HCT116 (cell line): ENCODE data around the gene MAML2. TPM values are rescaled to one million over a fixed set of nuclear protein-coding genes. Genes with fewer than 3 reads are reported as not detected.

Experiments used
- ATAC-seq: fragments of 200-7000 bp; cut with Tn5 transposase; 2 replicates; pipeline ENCODE4 v1.9.1; 2020; ENCODE audit warnings: mild to moderate bottlenecking, moderate library complexity
- BruUV-seq: library from RNA; stranded (reverse); fragments of 400-500 nt; replicated peaks from 2 replicates; lab custom pipeline; 2021; lab: Mats Ljungman, UMichigan
- CTCF ChIA-PET: fragments of 300-600 bp; sonication (Branson Sonifier 250); formaldehyde crosslinking; loops from one replicate; lab custom pipeline; 2021; ENCODE audit warnings: antibody characterized with exemption; lab: Charles Lee
- POLR2A ChIA-PET: fragments of 300-600, 350-600 bp; sonication (Branson Sonifier 250); formaldehyde crosslinking; loops from one replicate; lab custom pipeline; 2021; ENCODE audit warnings: antibody characterized with exemption; lab: Charles Lee
- RAD21 ChIA-PET, 2 experiments: fragments of 300-600 bp; sonication (Branson Sonifier 250); formaldehyde crosslinking; loops; one replicate each; lab custom pipeline; 2023; ENCODE audit warnings: low total read pairs in 2 of 2; ENCODE audit not compliant: uncharacterized antibody in 2 of 2, unreplicated experiment in 2 of 2, low non-redundant PET in 1 of 2; lab: Charles Lee
- DNase-seq: peaks from one replicate; pipeline ENCODE4 v3.0.0-alpha.2; 2010; ENCODE audit warnings: low read depth, low spot score
- H2AFZ ChIP-seq: fragments of 200-600 bp; shearing (Covaris generic), sonication (generic); 2 replicates; pipeline ENCODE4 v1.6.1; 2017; ENCODE audit warnings: low read depth, mixed run types, mixed read lengths, antibody characterized with exemption, low read length; ENCODE audit not compliant: poor library complexity, severe bottlenecking
- H3K27ac ChIP-seq: 2 replicates; pipeline ENCODE4 v1.5.1; 2012; ENCODE audit warnings: low read depth, low read length
- H3K27me3 ChIP-seq: fragments of 200-600 bp; sonication (generic); 2 replicates; pipeline ENCODE4 v1.6.1; 2016; ENCODE audit warnings: mixed run types, low read length, mixed read lengths; ENCODE audit not compliant: insufficient read depth
- H3K36me3 ChIP-seq, 2 experiments: fragments of 200-500 bp in 1 of 2; fragments of 200-600 bp in 1 of 2; sonication (Bioruptor generic) in 1 of 2; sonication (generic) in 1 of 2; 2 replicates each; pipeline versions ENCODE4 v1.5.1 to v1.6.1; 2014 to 2016; ENCODE audit warnings: low read length in 2 of 2, inconsistent platforms in 1 of 2, mixed read lengths in 1 of 2, mixed run types in 1 of 2; ENCODE audit not compliant: insufficient read depth in 2 of 2, control insufficient read depth in 1 of 2
- H3K4me1 ChIP-seq, 2 experiments: fragments of 200-600 bp in 1 of 2; sonication (generic) in 1 of 2; 2 replicates each; pipeline versions ENCODE4 v1.5.1 to v1.6.1; 2012 to 2017; ENCODE audit warnings: low read length in 2 of 2, inconsistent platforms in 1 of 2, mild to moderate bottlenecking in 1 of 2, mixed read lengths in 1 of 2, mixed run types in 1 of 2, moderate library complexity in 1 of 2; ENCODE audit not compliant: insufficient read depth in 2 of 2, control insufficient read depth in 1 of 2
- H3K4me2 ChIP-seq: fragments of 200-600 bp; sonication (generic); 2 replicates; pipeline ENCODE4 v1.6.1; 2017; ENCODE audit warnings: mixed run types, low read length, mixed read lengths
- H3K4me3 ChIP-seq, 2 experiments: fragments of 200-600 bp in 1 of 2; sonication (generic) in 1 of 2; replicated peaks in 1 of 2; 2 replicates each; pipeline ENCODE4 v1.5.1; 2011 to 2016; ENCODE audit warnings: low read length in 2 of 2, control low read depth in 1 of 2, low read depth in 1 of 2, mild to moderate bottlenecking in 1 of 2, mixed read lengths in 1 of 2, mixed run types in 1 of 2
- H3K79me2 ChIP-seq: fragments of 200-600 bp; sonication (generic); 2 replicates; pipeline ENCODE4 v1.6.1; 2017; ENCODE audit warnings: mild to moderate bottlenecking, mixed run types, low read length, moderate library complexity, mixed read lengths; ENCODE audit not compliant: insufficient read depth
- H3K9ac ChIP-seq: fragments of 200-600 bp; sonication (generic); 2 replicates; pipeline ENCODE4 v1.6.1; 2016; ENCODE audit warnings: low read length, mixed read lengths
- H3K9me2 ChIP-seq: fragments of 200-600 bp; sonication (generic), shearing (Covaris generic); 2 replicates; pipeline ENCODE4 v1.6.1; 2017; ENCODE audit warnings: mixed run types, mild to moderate bottlenecking, moderate library complexity; ENCODE audit not compliant: insufficient read depth
- H3K9me3 ChIP-seq, 2 experiments: fragments of 200-500 bp in 1 of 2; fragments of 200-600 bp in 1 of 2; sonication (Bioruptor generic) in 1 of 2; sonication (generic) in 1 of 2; 2 replicates each; pipeline ENCODE4 v1.6.1; 2014 to 2017; ENCODE audit warnings: low read length in 2 of 2, mixed read lengths in 2 of 2, inconsistent platforms in 1 of 2, low read depth in 1 of 2, mild to moderate bottlenecking in 1 of 2, mixed run types in 1 of 2, moderate library complexity in 1 of 2; ENCODE audit not compliant: control insufficient read depth in 1 of 2, insufficient read depth in 1 of 2
- H4K20me1 ChIP-seq: fragments of 200-600 bp; sonication (generic), shearing (Covaris generic); 2 replicates; pipeline ENCODE4 v1.6.1; 2017; ENCODE audit warnings: mixed run types, mild to moderate bottlenecking, moderate library complexity; ENCODE audit not compliant: insufficient read depth
- ATF3 ChIP-seq: IDR thresholded peaks from 2 replicates; pipeline ENCODE4 v1.6.1; 2012
- CEBPB ChIP-seq: IDR thresholded peaks from 2 replicates; pipeline ENCODE4 v1.6.1; 2012; ENCODE audit warnings: low read depth
- EGR1 ChIP-seq: IDR thresholded peaks from 2 replicates; pipeline ENCODE4 v1.6.1; 2012; ENCODE audit warnings: low read depth
- ELF1 ChIP-seq: IDR thresholded peaks from 2 replicates; pipeline ENCODE4 v1.6.1; 2012; ENCODE audit warnings: low read depth, borderline replicate concordance
- EZH2phosphoT487 ChIP-seq: fragments of 200-600 bp; IDR thresholded peaks from 2 replicates; pipeline ENCODE4 v1.6.1; 2018; ENCODE audit warnings: antibody characterized with exemption, borderline replicate concordance
- FOSL1 ChIP-seq: IDR thresholded peaks from 2 replicates; pipeline ENCODE4 v1.6.1; 2012; ENCODE audit warnings: low read depth
- POLR2A ChIP-seq: IDR thresholded peaks from 2 replicates; pipeline ENCODE4 v1.7.0; 2011; ENCODE audit warnings: borderline replicate concordance; ENCODE audit not compliant: insufficient read depth, insufficient read length; ENCODE audit errors: extremely low read depth
- RAD21 ChIP-seq: IDR thresholded peaks from 2 replicates; pipeline ENCODE4 v1.6.1; 2012; ENCODE audit warnings: low read depth, mild to moderate bottlenecking
- SIN3A ChIP-seq: IDR thresholded peaks from 2 replicates; pipeline ENCODE4 v1.6.1; 2012; ENCODE audit warnings: low read depth
- TCF7L2 ChIP-seq: IDR thresholded peaks from 2 replicates; pipeline ENCODE4 v1.7.0; 2011; ENCODE audit warnings: borderline replicate concordance, inconsistent platforms; ENCODE audit not compliant: insufficient read depth, insufficient read length; ENCODE audit errors: extremely low read depth
- YY1 ChIP-seq: IDR thresholded peaks from 2 replicates; pipeline ENCODE4 v1.6.1; 2011; ENCODE audit warnings: low read length, low read depth, moderate library complexity, mild to moderate bottlenecking; ENCODE audit not compliant: insufficient replicate concordance; ENCODE audit errors: extremely low read depth
- ZFX ChIP-seq: fragments of 450-650 bp; IDR thresholded peaks from 2 replicates; pipeline ENCODE4 v1.6.1; 2017
- intact Hi-C: fragments of 100-400 bp; cut with micrococcal nuclease; formaldehyde crosslinking; loops from 2 replicates; pipeline ENCODE4 v1.10.0; 2022
- total RNA-seq: library from RNA; stranded (reverse); gene quantifications from one replicate; pipeline ENCODE4 v1.2.1, GENCODE V29; 2021; ENCODE audit not compliant: unreplicated experiment

The MAML2 gene
- total RNA-seq, 1 experiment from 2014 or later = 2.6 TPM

GRCh38 chr11:96284917-96285316, 58.1 kb downstream of the MAML2 start:
- Histone ChIP-seq H3K4me2 (no peak overlapping the region), H2AFZ (no peak overlapping the region), H3K4me3 (no peak overlapping the region), H3K27me3 (no peaks in the 10 kb centered on the region), H3K9ac (no peak overlapping the region), H4K20me1 (no peaks in the 10 kb centered on the region), H3K36me3 (no peaks in the 10 kb centered on the region), H3K27ac (no peak overlapping the region), H3K79me2 (no peaks in the 10 kb centered on the region), H3K4me1 (peaks cover 0 to 7% of the 10 kb centered on the region in 2 experiments; a peak in 2 of 4 replicates), H3K9me2 (no peaks in the 10 kb centered on the region), H3K9me3 (no peaks in the 10 kb centered on the region)
- ATAC-seq (no peak), DNase-seq (no peak)
- ChIA-PET CTCF (no interaction called here), RAD21 (no interaction called here), POLR2A (no interaction called here)
- TF ChIP-seq ZFX (no peak), EGR1 (no peak), ELF1 (no peak), YY1 (no peak), POLR2A (no peak), RAD21 (no peak), SIN3A (no peak), EZH2phosphoT487 (no peak), FOSL1 (no peak), ATF3 (no peak), TCF7L2 (no peak), CEBPB (no peak)
- intact Hi-C loops = no loop called here
- no TSS peak for BruUV-seq

GRCh38 chr11:96284401-96284800, 58.6 kb downstream of the MAML2 start:
- H3K27ac ChIP-seq = no peak overlapping the region
- no peaks in the 10 kb centered on the region for H3K9me2 ChIP-seq
- H3K4me2 ChIP-seq = no peak overlapping the region
- intact Hi-C loops = no loop called here
- no peak overlapping the region for H3K4me3 ChIP-seq
- RAD21 ChIA-PET = no interaction called here
- no peaks in the 10 kb centered on the region for H3K36me3 ChIP-seq
- no peaks in the 10 kb centered on the region for H3K27me3 ChIP-seq
- no peaks in the 10 kb centered on the region for H3K79me2 ChIP-seq
- no TSS peak for BruUV-seq
- H4K20me1 ChIP-seq = no peaks in the 10 kb centered on the region
- CTCF ChIA-PET = no interaction called here
- no peaks in the 10 kb centered on the region for H3K9me3 ChIP-seq
- no peak overlapping the region for H3K9ac ChIP-seq
- peaks cover 2 to 12% of the 10 kb centered on the region in 2 experiments for H3K4me1 ChIP-seq
- no peak for ATAC-seq
- no peak for TF ChIP-seq ZFX
- TF ChIP-seq, all 23 proteins: peak for 0
- no peak overlapping the region for H2AFZ ChIP-seq
- no peak for DNase-seq
- POLR2A ChIA-PET = no interaction called here
